Activated B cell treated with CpG ODN at 0.5 μM for 24 hours (primary cell): Measurements from ENCODE around the gene CNNM4. TPM values are rescaled to one million over a fixed set of nuclear protein-coding genes. Genes with fewer than 3 reads are reported as not detected.

Source experiments
- ATAC-seq: fragments of 200-7000 bp; cut with Tn5 transposase; one replicate; pipeline ENCODE4 v1.10.0; 2021; ENCODE audit warnings: low read depth, mild to moderate bottlenecking, moderate library complexity
- CTCF ChIA-PET: fragments of 350-600 bp; sonication (Branson Sonifier 250); formaldehyde crosslinking; loops from one replicate; lab custom pipeline; 2021; ENCODE audit warnings: antibody characterized with exemption; lab: Charles Lee
- POLR2A ChIA-PET: fragments of 350-600 bp; sonication (Branson Sonifier 250); formaldehyde crosslinking; loops from one replicate; lab custom pipeline; 2021; ENCODE audit warnings: antibody characterized with exemption; lab: Charles Lee
- DNase-seq: peaks from one replicate; pipeline ENCODE4 v3.0.0; 2022
- H3K27ac Mint-ChIP-seq: one replicate; pipeline ENCODE4 v1.8.0; 2020; ENCODE audit warnings: mixed read lengths
- H3K27me3 Mint-ChIP-seq: one replicate; pipeline ENCODE4 v1.8.0; 2021; ENCODE audit warnings: mixed read lengths
- H3K36me3 Mint-ChIP-seq: one replicate; pipeline ENCODE4 v1.8.0; 2021; ENCODE audit warnings: low read depth, mixed read lengths
- H3K4me1 Mint-ChIP-seq: one replicate; pipeline ENCODE4 v1.8.0; 2021; ENCODE audit warnings: mixed read lengths
- H3K4me3 Mint-ChIP-seq: one replicate; pipeline ENCODE4 v1.8.0; 2020; ENCODE audit warnings: mild to moderate bottlenecking, mixed read lengths
- H3K9me3 Mint-ChIP-seq: one replicate; pipeline ENCODE4 v1.8.0; 2020; ENCODE audit warnings: mixed read lengths
- CTCF ChIP-seq: fragments of 200-600 bp; IDR thresholded peaks from one replicate; pipeline ENCODE4 v1.8.0; 2022; ENCODE audit warnings: antibody characterized with exemption, mild to moderate bottlenecking
- intact Hi-C: fragments of 100-400 bp; cut with micrococcal nuclease; formaldehyde crosslinking; loops from one replicate; pipeline ENCODE4 v1.15.1; 2024
- total RNA-seq: library from RNA; stranded (reverse); gene quantifications from 2 replicates; pipeline ENCODE4 v1.2.3, GENCODE V29; 2022

Gene CNNM4
- total RNA-seq, 1 donor from 2014 or later = 10.0 TPM

- Mint-ChIP-seq H3K36me3 (peaks cover 47% of the 10 kb centered on the region), H3K4me3 (peak overlapping the region; percentile 4), H3K4me1 (peaks cover 57% of the 10 kb centered on the region), H3K9me3 (no peaks in the 10 kb centered on the region), H3K27me3 (no peaks in the 10 kb centered on the region), H3K27ac (no peak overlapping the region)
- ChIA-PET CTCF (interaction anchor here (2.1 kb wide), 1 partner anchor 38 kb away, joined by 7 read pairs; the partner anchor contains the start of gene ANKRD39), POLR2A (interaction anchor here (0.6 to 1.2 kb wide), 2 partner anchors 9 to 14 kb away, joined by 3 read pairs; no protein-coding TSS in a partner anchor)
- no peak for ATAC-seq
- no peak for TF ChIP-seq CTCF
- intact Hi-C loops = loop anchor here (5.0 kb wide), 2 partner anchors 553 to 842 kb away; partner anchors contain the start of genes ACTR1B, CIAO1 and TMEM127
- no peak for DNase-seq
These were observed 59.3 kb downstream of the CNNM4 start for GRCh38 chr2:96819876-96820511.

- Mint-ChIP-seq H3K9me3 (no peaks in the 10 kb centered on the region), H3K4me3 (no peak overlapping the region)
These were observed 60.5 kb downstream of the CNNM4 start for GRCh38 chr2:96821113-96821675.

GRCh38 chr2:96822786-96823185 lies 62.1 kb downstream of the CNNM4 start:
- Mint-ChIP-seq H3K4me1 (peaks cover 43% of the 10 kb centered on the region), H3K27ac (no peak overlapping the region), H3K9me3 (no peaks in the 10 kb centered on the region), H3K27me3 (no peaks in the 10 kb centered on the region), H3K36me3 (peaks cover 67% of the 10 kb centered on the region), H3K4me3 (no peak overlapping the region)
- ATAC-seq = no peak
- ChIA-PET POLR2A (no interaction called here), CTCF (no interaction called here)
- intact Hi-C loops = no loop called here
- no peak for DNase-seq
- TF ChIP-seq CTCF = no peak

More at GRCh38 chr2:96821113-96821675, 60.5 kb downstream of the CNNM4 start:
- DNase-seq (no peak), ATAC-seq (no peak)
- Mint-ChIP-seq H3K27ac (no peak overlapping the region), H3K4me1 (peaks cover 51% of the 10 kb centered on the region), H3K27me3 (no peaks in the 10 kb centered on the region), H3K36me3 (peaks cover 57% of the 10 kb centered on the region)
- POLR2A ChIA-PET = interaction anchor here (1.2 kb wide), 1 partner anchor 36 kb away, joined by 4 read pairs; the partner anchor contains the start of gene ANKRD39
- CTCF ChIA-PET = interaction anchor here (0.8 to 1.6 kb wide), 2 partner anchors 37 to 57 kb away, joined by 3 read pairs; partner anchors contain the start of gene ANKRD39
- intact Hi-C loops = no loop called here
- TF ChIP-seq CTCF = no peak

- H3K27me3 Mint-ChIP-seq = no peaks in the 10 kb centered on the region
- H3K36me3 Mint-ChIP-seq = peaks cover 69% of the 10 kb centered on the region
- POLR2A ChIA-PET = no interaction called here
- ATAC-seq (no peak), DNase-seq (no peak)
- intact Hi-C loops = no loop called here
- no peak for TF ChIP-seq CTCF
- no peak overlapping the region for H3K4me3 Mint-ChIP-seq
- no peaks in the 10 kb centered on the region for H3K9me3 Mint-ChIP-seq
- H3K4me1 Mint-ChIP-seq = peaks cover 39% of the 10 kb centered on the region
- H3K27ac Mint-ChIP-seq = no peak overlapping the region
- CTCF ChIA-PET = no interaction called here
These were observed 62.5 kb downstream of the CNNM4 start for GRCh38 chr2:96823198-96823597.
